OCI-M2 (cell line): ENCODE data around the gene ID4.

Experiments
- DNase-seq: peaks from one replicate; lab custom pipeline; 2025; ENCODE audit not compliant: unreplicated experiment; lab: John Stamatoyannopoulos, UW

Gene ID4

DNA sequence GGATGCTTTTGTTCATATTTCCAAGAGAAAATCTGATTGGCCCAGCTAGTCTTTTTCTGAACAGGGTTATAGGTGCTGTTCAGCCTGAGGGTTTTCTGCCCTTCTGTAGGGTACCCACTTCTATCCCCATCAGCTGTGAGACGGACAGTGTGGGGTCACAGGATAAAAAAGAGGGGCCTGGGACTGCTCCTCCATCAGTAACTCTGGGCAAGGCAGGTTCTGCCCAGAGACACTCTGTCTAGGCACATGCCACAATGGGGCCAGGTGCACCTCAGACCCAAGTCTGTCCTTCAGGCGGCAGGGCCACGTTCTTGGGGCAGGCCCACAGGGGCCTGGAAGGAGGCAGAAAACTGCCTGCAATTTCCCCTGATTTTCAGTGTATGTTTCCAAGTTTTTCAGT, 20.0 kb downstream of the ID4 start:
- DNase-seq: no peak

- DNase-seq: no peak
Measured at GRCh38 chr6:19857703-19858102, 20.5 kb downstream of the ID4 start.

DNA sequence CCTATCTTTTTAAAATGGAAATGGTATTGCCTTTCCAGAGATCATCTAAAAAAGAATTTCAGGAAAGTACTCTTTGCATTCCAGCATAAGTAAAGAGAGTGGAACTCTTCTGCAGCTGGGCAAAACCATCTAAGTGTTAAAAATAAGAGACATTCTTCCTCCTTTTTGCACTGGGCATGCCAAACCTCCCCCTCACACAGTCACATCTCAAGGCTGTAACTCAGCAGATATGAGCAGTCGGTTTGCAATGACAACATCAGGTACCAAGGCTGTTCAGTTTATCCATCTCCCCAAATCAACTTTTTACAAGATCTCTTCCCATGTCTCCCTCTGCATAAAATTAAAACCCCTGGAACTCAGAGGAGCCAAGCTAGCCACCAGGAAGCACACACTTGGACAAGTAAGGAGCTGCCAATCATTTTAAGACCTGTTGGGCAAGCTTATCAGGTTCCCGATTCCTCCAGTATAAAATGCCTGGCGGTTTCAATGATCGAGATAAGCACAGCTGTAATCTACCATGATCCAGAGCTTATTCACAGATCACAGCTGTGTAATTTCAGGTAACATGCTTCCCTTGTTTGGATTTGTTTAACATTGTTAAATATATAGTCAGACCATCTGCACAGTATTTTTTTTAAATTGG, 23.2 kb downstream of the ID4 start:
- no peak for DNase-seq

DNA sequence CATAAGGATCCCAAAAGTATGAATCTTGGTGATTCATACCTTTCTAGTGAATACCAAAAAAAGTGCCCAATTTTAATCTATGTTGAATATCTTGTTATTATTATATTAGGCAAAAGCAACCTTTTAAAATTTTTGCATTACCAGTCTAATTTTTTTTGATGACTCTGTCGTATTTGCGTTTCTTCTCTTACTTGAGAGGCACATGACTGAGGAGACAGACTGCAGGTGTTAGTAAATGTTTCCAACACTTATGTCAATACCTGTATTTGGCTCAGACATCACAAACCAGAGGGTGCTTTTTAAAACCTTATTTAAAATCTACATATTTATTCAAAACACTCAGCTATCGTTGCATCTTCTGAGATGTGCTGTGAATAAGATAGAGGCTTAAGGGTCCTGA, 27.1 kb downstream of the ID4 start:
- no peak for DNase-seq

GRCh38 chr6:19865178-19865577, 28.0 kb downstream of the ID4 start:
- no peak for DNase-seq

DNA sequence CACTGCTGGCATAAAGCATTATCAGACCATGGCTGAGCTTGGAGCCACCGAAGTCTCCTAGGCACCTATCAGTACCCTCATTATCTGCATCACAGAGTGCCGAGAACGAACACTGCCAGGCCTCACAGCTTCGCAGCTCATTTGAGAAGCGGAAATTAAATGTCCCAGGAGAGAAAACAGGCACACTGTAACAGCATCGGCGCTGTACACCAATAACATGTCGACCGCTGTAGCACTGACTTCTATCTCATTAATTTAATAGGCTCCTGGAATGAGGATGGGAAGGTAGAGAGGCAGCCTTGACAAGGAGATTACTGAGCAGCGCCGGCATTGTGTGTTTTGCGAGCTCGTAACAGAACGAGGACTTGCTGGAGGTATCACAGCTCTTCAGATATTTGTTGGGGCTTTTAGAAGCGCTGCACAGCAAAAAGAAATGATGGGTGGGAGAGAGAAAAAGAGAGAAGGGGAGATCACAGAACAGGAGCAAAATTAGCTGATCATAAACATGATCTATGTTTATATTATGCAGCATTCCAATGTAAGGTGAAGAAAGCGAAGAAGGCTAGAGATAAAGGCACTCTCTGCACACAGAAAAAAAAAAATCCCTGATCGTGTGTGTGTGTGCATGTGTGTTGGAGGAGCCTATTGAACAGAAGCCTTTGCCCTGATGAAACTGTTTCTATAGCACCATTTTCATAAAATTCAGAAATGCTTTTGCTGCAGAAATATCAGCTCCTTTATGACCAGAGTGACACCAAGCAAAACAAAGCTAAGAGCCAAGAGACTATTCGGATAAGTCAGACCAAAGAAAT, 29.2 kb downstream of the ID4 start:
- DNase-seq: no peak

- no peak for DNase-seq
Measured at GRCh38 chr6:19866985-19867627, 29.9 kb downstream of the ID4 start.

- DNase-seq: no peak
Measured at GRCh38 chr6:19869464-19869863, 32.3 kb downstream of the ID4 start.

DNA sequence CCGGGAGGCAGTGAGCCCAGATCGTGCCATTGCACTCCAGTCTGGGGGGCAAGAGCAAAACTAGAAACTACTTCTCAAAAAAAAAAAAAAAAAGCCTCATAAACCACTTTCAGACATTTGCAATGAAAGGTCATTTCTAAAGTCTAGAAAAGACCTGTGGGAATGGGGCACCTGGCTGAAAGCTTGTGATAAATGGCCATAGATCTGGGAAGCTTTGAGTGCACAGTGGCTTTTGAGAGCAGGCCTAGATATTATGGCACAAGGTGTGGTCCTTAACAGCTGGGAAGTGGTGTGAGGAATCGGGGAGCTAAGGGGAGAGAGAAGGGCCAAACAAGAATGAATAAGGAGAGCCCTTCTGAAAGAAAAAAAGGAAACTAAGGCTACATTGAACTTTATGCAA, 33.2 kb downstream of the ID4 start:
- no peak for DNase-seq

GRCh38 chr6:19873031-19873430, 35.9 kb downstream of the ID4 start:
- DNase-seq: no peak

DNA sequence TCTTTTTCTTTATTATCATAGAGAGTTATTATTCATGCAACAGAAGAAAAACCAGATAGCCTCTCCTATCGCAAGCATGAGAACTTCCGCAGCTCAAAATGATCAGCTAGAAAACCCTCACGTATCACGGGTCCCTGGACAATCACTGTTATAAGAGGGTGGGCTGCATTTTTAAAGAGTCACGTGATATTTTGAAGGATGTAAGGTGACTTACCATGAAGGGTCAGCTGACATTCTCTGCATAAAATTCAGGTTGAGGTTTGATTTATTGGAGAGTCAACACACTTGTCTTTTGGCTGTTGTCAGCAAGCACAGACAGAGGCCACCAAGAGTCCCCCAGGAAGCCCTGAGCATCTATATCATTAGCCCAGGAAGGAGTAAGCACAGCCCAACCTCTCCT, 39.5 kb downstream of the ID4 start:
- DNase-seq: no peak

- DNase-seq: no peak
Measured at GRCh38 chr6:19879663-19880062, 42.5 kb downstream of the ID4 start.

DNA sequence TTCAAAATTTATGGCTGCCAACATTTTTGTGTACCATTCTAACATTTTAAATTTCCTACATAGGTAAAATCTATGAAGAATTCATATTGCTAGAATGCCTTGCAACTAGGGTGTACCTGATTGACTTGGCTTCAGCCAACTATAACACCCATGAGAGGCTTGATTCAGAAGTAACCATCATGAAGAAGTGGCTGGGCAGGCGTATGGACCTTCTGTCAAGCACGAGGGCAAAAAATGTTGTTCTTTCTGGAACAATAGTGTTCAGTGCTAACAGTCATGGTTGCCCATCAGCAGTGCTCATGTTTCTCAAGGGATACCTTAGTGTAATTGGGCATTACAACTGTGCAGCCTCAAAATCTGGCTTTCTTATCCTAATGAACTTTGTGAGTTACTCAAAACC, 42.9 kb downstream of the ID4 start:
- DNase-seq: no peak

- DNase-seq: no peak
Measured at GRCh38 chr6:19891451-19891850, 54.3 kb downstream of the ID4 start.
